Fibroblast of the aortic adventitia (primary cell): ENCODE measurements around the gene TSPAN18. TPM values are rescaled to one million over a fixed set of nuclear protein-coding genes. Genes with fewer than 3 reads are reported as not detected.

Experiments
- DNase-seq: peaks from one replicate; pipeline ENCODE4 v3.0.0-alpha.2; 2010; ENCODE audit warnings: low read depth
- H3K4me3 ChIP-seq: 2 replicates; pipeline ENCODE4 v1.5.1; 2011; ENCODE audit warnings: low read depth, mild to moderate bottlenecking, control low read depth, low read length, moderate library complexity
- CTCF ChIP-seq: IDR thresholded peaks from 2 replicates; pipeline ENCODE4 v1.5.1; 2011; ENCODE audit warnings: mild to moderate bottlenecking, low read length, control low read depth, inconsistent platforms; ENCODE audit not compliant: insufficient read depth
- total RNA-seq: library from RNA; depleted of rRNA; stranded (reverse); fragments of >200 nt; gene quantifications from 2 replicates; pipeline ENCODE4 v1.2.3, GENCODE V29; 2012; ENCODE audit warnings: low replicate concordance

TSPAN18 gene
- total RNA-seq, 1 donor, result under 0.01 TPM

- DNase-seq, result no peak
- no peak overlapping the region for H3K4me3 ChIP-seq
- no peak for TF ChIP-seq CTCF
Observed at GRCh38 chr11:44969651-44970252, 243.0 kb downstream of the TSPAN18 start.

- no peak for DNase-seq
- no peak overlapping the region for H3K4me3 ChIP-seq
- no peak for TF ChIP-seq CTCF
Observed at GRCh38 chr11:44970293-44970692, 243.5 kb downstream of the TSPAN18 start.

GRCh38 chr11:44971185-44971584 is 244.4 kb downstream of the TSPAN18 start:
- no peak for TF ChIP-seq CTCF
- H3K4me3 ChIP-seq, result no peak overlapping the region
- no peak for DNase-seq

- peak; percentile 46 for DNase-seq
- no peak for TF ChIP-seq CTCF
- H3K4me3 ChIP-seq, result no peak overlapping the region
Observed at GRCh38 chr11:44972746-44973435, 246.1 kb downstream of the TSPAN18 start.

GRCh38 chr11:44973632-44974401 is 247.1 kb downstream of the TSPAN18 start:
- TF ChIP-seq CTCF, result no peak

GRCh38 chr11:44974402-44975000 is 247.7 kb downstream of the TSPAN18 start:
- no peak for DNase-seq
- no peak for TF ChIP-seq CTCF
- no peak overlapping the region for H3K4me3 ChIP-seq

More at GRCh38 chr11:44973632-44974401, 247.1 kb downstream of the TSPAN18 start:
- DNase-seq, result no peak
- H3K4me3 ChIP-seq, result no peak overlapping the region
